ENCODE measurements around the gene TTLL9.

GRCh38 chr20:31846793-31847138 is 23.7 kb upstream of the TTLL9 start:
- TF ChIP-seq POLR2A (IDR thresholded peaks at IDR 0.05) (no peak), CTCF (IDR thresholded peaks at IDR 0.05) (no peak), EP300 (IDR thresholded peaks at IDR 0.05) (no peak)

All from stomach (tissue), 4 donors.